HepG2 (cell line): ENCODE measurements around the gene BLCAP. TPM values are rescaled to one million over a fixed set of nuclear protein-coding genes. Genes with fewer than 3 reads are reported as not detected.

Source experiments
- ATAC-seq: fragments of 200-7000 bp; cut with Tn5 transposase; 3 replicates; pipeline ENCODE4 v1.9.1; 2020; ENCODE audit warnings: mild to moderate bottlenecking, moderate library complexity
- BruUV-seq: library from RNA; stranded (reverse); fragments of 400-500 nt; replicated peaks from 2 replicates; lab custom pipeline; 2021; lab: Mats Ljungman, UMichigan
- CTCF ChIA-PET: fragments of 300-600 bp; formaldehyde crosslinking; extraction: SDS; loops from one replicate; lab custom pipeline; 2021; ENCODE audit warnings: low total read pairs, inconsistent platforms, low intra/inter-chr PET ratio; lab: Yijun Ruan, JAX
- POLR2A ChIA-PET: fragments of 350-600 bp; sonication (Branson Sonifier 250); formaldehyde crosslinking; loops from one replicate; lab custom pipeline; 2020; ENCODE audit warnings: antibody characterized with exemption, inconsistent platforms; lab: Yijun Ruan, JAX
- DNase-seq: peaks from one replicate; pipeline ENCODE4 v3.0.0-alpha.2; 2015; ENCODE audit warnings: low spot score
- FAIRE-seq: peaks from 3 replicates; lab custom pipeline; 2011; peaks lifted over from hg19 to GRCh38; lab: Jason Lieb, UNC
- H2AFZ ChIP-seq: one replicate; pipeline ENCODE4 v1.6.1; 2011; ENCODE audit warnings: low read length, inconsistent platforms
- H3K27ac ChIP-seq: fragments of 300-600 bp; 3 replicates; pipeline ENCODE4 v1.8.0; 2011; ENCODE audit warnings: mixed run types, mild to moderate bottlenecking, mixed read lengths, low read length, inconsistent platforms; ENCODE audit not compliant: insufficient read depth; ENCODE audit errors: extremely low read length
- H3K27me3 ChIP-seq, 2 experiments: fragments of 200-600 bp in 1 of 2; 2 replicates in 1 of 2; 3 replicates in 1 of 2; pipeline versions ENCODE4 v1.6.0 to v1.8.0; 2011; ENCODE audit warnings: low read length in 2 of 2, mild to moderate bottlenecking in 2 of 2, moderate library complexity in 2 of 2, inconsistent platforms in 1 of 2; ENCODE audit not compliant: insufficient read depth in 2 of 2, control insufficient read depth in 1 of 2
- H3K36me3 ChIP-seq, 2 experiments: fragments of 200-600 bp in 1 of 2; replicated peaks in 1 of 2; 2 replicates in 1 of 2; 3 replicates in 1 of 2; pipeline versions ENCODE4 v1.5.1 to v1.8.0; 2011; ENCODE audit warnings: low read length in 2 of 2, inconsistent platforms in 1 of 2; ENCODE audit not compliant: insufficient read depth in 2 of 2, control insufficient read depth in 1 of 2
- H3K4me1 ChIP-seq: 2 replicates; pipeline ENCODE4 v1.5.1; 2012; ENCODE audit warnings: low read length, inconsistent platforms; ENCODE audit not compliant: insufficient read depth
- H3K4me2 ChIP-seq: 2 replicates; pipeline ENCODE4 v1.6.0; 2011; ENCODE audit warnings: low read depth, low read length, inconsistent platforms
- H3K4me3 ChIP-seq, 3 experiments: fragments of 200-600 bp in 1 of 3; sonication (generic), shearing (Covaris generic) in 1 of 3; replicated peaks in 1 of 3; 2 replicates each; pipeline ENCODE4 v1.5.1; 2011 to 2016; ENCODE audit warnings: low read length in 3 of 3, inconsistent platforms in 2 of 3, low read depth in 2 of 3, mild to moderate bottlenecking in 2 of 3, control low read depth in 1 of 3, mixed read lengths in 1 of 3; ENCODE audit not compliant: insufficient read depth in 1 of 3
- H3K79me2 ChIP-seq: one replicate; pipeline ENCODE4 v1.6.1; 2011; ENCODE audit warnings: low read length, inconsistent platforms; ENCODE audit not compliant: insufficient read depth
- H3K9ac ChIP-seq: 2 replicates; pipeline ENCODE4 v1.6.0; 2011; ENCODE audit warnings: mild to moderate bottlenecking, low read depth, low read length, inconsistent platforms; ENCODE audit not compliant: insufficient read depth
- H3K9me3 ChIP-seq: 2 replicates; pipeline ENCODE4 v1.5.1; 2012; ENCODE audit warnings: mild to moderate bottlenecking, low read length
- H4K20me1 ChIP-seq: 2 replicates; pipeline ENCODE4 v1.6.0; 2011; ENCODE audit warnings: inconsistent platforms, mild to moderate bottlenecking, low read length, moderate library complexity; ENCODE audit not compliant: insufficient read depth
- AKAP8 ChIP-seq: sonication (generic); formaldehyde crosslinking; IDR thresholded peaks from 2 replicates; pipeline ENCODE4 v1.5.1; 2020; ENCODE audit warnings: mild to moderate bottlenecking, missing genetic modification reagents
- CEBPG ChIP-seq: IDR thresholded peaks from 2 replicates; pipeline ENCODE4 v1.6.1; 2016
- DR1 ChIP-seq: sonication (generic); formaldehyde crosslinking; IDR thresholded peaks from 2 replicates; pipeline ENCODE4 v1.8.0; 2021; ENCODE audit warnings: mild to moderate bottlenecking, missing genetic modification reagents, inconsistent platforms
- GABPA ChIP-seq, 2 experiments: IDR thresholded peaks; 2 replicates each; pipeline ENCODE4 v1.6.1; 2011 to 2016; ENCODE audit warnings: low read depth in 2 of 2, low read length in 1 of 2, missing biosample characterization in 1 of 2, missing genetic modification characterization in 1 of 2
- KDM3A ChIP-seq: IDR thresholded peaks from 2 replicates; pipeline ENCODE4 v1.6.1; 2018; ENCODE audit warnings: low read depth, missing compliant biosample characterization
- MAF1 ChIP-seq: sonication (generic); formaldehyde crosslinking; IDR thresholded peaks from 2 replicates; pipeline ENCODE4 v1.5.0; 2020; ENCODE audit warnings: missing genetic modification reagents, borderline replicate concordance
- MEIS1 ChIP-seq: sonication (generic); formaldehyde crosslinking; IDR thresholded peaks from 2 replicates; pipeline ENCODE4 v1.9.0; 2021; ENCODE audit warnings: mild to moderate bottlenecking, missing genetic modification reagents, moderate library complexity, borderline replicate concordance
- MXD4 ChIP-seq: IDR thresholded peaks from 2 replicates; pipeline ENCODE4 v1.6.1; 2016; ENCODE audit warnings: mild to moderate bottlenecking, missing biosample characterization, missing genetic modification reagents
- RELA ChIP-seq: sonication (generic); formaldehyde crosslinking; IDR thresholded peaks from 2 replicates; pipeline ENCODE4 v1.4.0; 2020; ENCODE audit warnings: missing genetic modification reagents
- REXO4 ChIP-seq: sonication (generic); formaldehyde crosslinking; IDR thresholded peaks from 2 replicates; pipeline ENCODE4 v1.8.0; 2022; ENCODE audit warnings: missing genetic modification reagents, mild to moderate bottlenecking, borderline replicate concordance
- SIX1 ChIP-seq: sonication (generic); formaldehyde crosslinking; IDR thresholded peaks from 2 replicates; pipeline ENCODE4 v1.4.0; 2020; ENCODE audit warnings: missing genetic modification reagents, borderline replicate concordance
- SKI ChIP-seq: fragments of 450-650 bp; IDR thresholded peaks from one replicate; pipeline ENCODE4 v1.6.1; 2018; ENCODE audit warnings: mild to moderate bottlenecking; ENCODE audit not compliant: partially characterized antibody
- THAP11 ChIP-seq: IDR thresholded peaks from 2 replicates; pipeline ENCODE4 v1.6.1; 2016; ENCODE audit warnings: missing biosample characterization, missing genetic modification reagents
- ZFP62 ChIP-seq: sonication (generic); formaldehyde crosslinking; IDR thresholded peaks from 2 replicates; pipeline ENCODE4 v1.4.0; 2020; ENCODE audit warnings: missing genetic modification reagents
- ZNF333 ChIP-seq: sonication (generic); formaldehyde crosslinking; IDR thresholded peaks from 2 replicates; pipeline ENCODE4 v1.4.0; 2020; ENCODE audit warnings: mild to moderate bottlenecking, missing genetic modification reagents, borderline replicate concordance
- ZNF644 ChIP-seq: IDR thresholded peaks from 2 replicates; pipeline ENCODE4 v1.6.1; 2016; ENCODE audit warnings: low read depth
- ZNF674 ChIP-seq: sonication (generic); formaldehyde crosslinking; IDR thresholded peaks from 2 replicates; pipeline ENCODE4 v1.5.0; 2020; ENCODE audit warnings: low read depth, mild to moderate bottlenecking, missing genetic modification reagents
- ZNF746 ChIP-seq: sonication (generic); formaldehyde crosslinking; IDR thresholded peaks from 2 replicates; pipeline ENCODE4 v1.8.0; 2022; ENCODE audit warnings: mild to moderate bottlenecking, missing genetic modification reagents
- WGBS: methylation state at CpG from one replicate; pipeline ENCODE4 v1.1.6; 2017; ENCODE audit warnings: low lambda C conversion rate; 5-methylcytosine and 5-hydroxymethylcytosine counted together
- in situ Hi-C: cut with HindIII; loops from 2 replicates; pipeline ENCODE4 v1.10.0; 2017; ENCODE audit warnings: low pct_unique_long_range_greater_than_20kb; ENCODE audit not compliant: extremely low pct_ligation_motif_present
- intact Hi-C: fragments of 100-400 bp; cut with micrococcal nuclease; formaldehyde crosslinking; loops from one replicate; pipeline ENCODE4 v1.10.0; 2022; ENCODE audit not compliant: unreplicated experiment
- polyA plus RNA-seq, 8 experiments: library from polyadenylated mRNA; depleted of rRNA in 3 of 8; stranded (reverse) in 7 of 8; unstranded in 1 of 8; fragments of >200 nt; fragmentation: Illumina TruSeq in 4 of 8; extraction: Trizol in 4 of 8; gene quantifications; 2 replicates each; pipeline versions ENCODE4 v1.2.1 to v1.2.3, GENCODE V29; 2011 to 2016; ENCODE audit warnings: low read depth in 4 of 8, missing spikeins in 1 of 8, mixed read lengths in 1 of 8; ENCODE audit not compliant: insufficient read depth in 1 of 8
- total RNA-seq, 5 experiments: library from RNA; depleted of rRNA; stranded (reverse); fragments of >200 nt; fragmentation: Illumina TruSeq; extraction: Trizol; gene quantifications; 2 replicates each; pipeline ENCODE4 v1.2.3, GENCODE V29; 2016; ENCODE audit warnings: low read depth in 1 of 5

The BLCAP gene
- total and polyA plus RNA-seq, 2 of the 13 experiments (the other 11 are each of a cell fraction or from before 2014, with no cell fraction given): 52.4 to 86.8 TPM

DNA sequence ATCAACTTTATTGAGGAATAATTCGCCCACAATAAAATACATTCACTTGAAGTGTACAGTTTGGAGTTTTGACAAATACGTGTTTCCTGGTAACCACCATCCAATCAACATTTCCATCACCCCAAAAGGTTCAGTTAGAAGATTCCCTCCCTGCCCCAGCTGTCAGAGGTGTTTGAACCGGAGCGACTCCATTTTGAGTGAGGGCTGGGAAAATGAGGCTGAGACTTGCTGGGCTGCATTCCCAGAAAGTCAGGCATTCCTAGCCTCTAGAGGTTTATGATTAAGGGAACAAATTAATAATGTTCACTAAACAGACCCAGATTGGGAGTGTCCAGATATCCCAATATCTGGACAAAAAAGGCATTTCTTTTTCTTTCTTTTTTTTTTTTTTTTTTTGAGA is 33.0 kb upstream of the BLCAP start (continued):
- TF ChIP-seq DR1 (CRISPR knock-in tag): no peak
- no peak for TF ChIP-seq ZNF644

DNA sequence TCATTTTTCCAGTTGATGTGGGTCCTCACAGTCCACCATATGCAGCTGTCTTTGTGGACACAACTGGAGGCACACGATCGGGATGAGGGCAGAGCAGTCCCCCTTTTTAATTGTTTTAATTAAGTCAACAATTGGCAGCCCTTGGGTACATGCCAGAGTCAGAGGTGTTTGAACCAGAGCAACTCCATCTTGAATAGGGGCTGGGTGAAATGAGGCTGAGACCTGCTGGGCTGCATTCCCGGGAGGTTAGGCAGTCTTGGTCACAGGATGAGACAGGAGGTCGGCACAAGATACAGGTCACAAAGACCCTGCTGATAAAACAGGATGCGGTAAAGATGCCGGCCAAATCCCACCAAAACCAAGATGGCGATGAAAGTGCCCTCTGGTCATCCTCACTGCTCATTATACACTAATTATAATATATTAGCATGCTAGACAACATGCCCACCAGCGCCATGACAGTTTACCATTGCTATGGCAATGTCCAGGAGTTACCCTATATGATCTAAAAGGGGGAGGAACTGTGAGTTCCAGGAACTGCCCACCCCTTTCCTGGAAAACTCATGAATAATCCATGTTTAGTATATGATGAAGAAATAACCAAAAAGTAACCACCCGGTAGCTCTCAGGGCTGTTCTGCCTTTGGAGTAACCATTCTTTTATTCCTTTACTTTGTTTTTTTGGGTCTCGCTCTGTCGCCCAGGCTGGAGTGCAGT is 31.8 kb upstream of the BLCAP start:
- Histone ChIP-seq H3K9ac (no peak overlapping the region), H3K4me1 (peaks cover 6% of the 10 kb centered on the region; the same call in 1 of the 2 replicates), H3K27me3 (peaks cover 4 to 37% of the 10 kb centered on the region in 2 experiments; a peak in 3 of 5 replicates), H3K4me3 (no peak overlapping the region), H2AFZ (no peak overlapping the region), H3K27ac (no peak overlapping the region), H3K36me3 (no peaks in the 10 kb centered on the region), H3K79me2 (no peaks in the 10 kb centered on the region), H3K9me3 (no peaks in the 10 kb centered on the region), H3K4me2 (no peak overlapping the region), H4K20me1 (no peaks in the 10 kb centered on the region)
- in situ Hi-C loops (loop anchor here (25.0 kb wide), 1 partner anchor 653 kb away; no protein-coding TSS in a partner anchor), intact Hi-C loops (loop anchor here (10.0 kb wide), 1 partner anchor 335 kb away; no protein-coding TSS in a partner anchor)
- FAIRE-seq (no peak), DNase-seq (no peak), ATAC-seq (no peak)
- ChIA-PET CTCF (no interaction called here), POLR2A (no interaction called here)
- no TSS peak for BruUV-seq
- 47% methylated on average over 11 of the region's 11 CpGs for WGBS
- no peak for TF ChIP-seq MEIS1 (CRISPR knock-in tag)
- no peak for TF ChIP-seq ZFP62 (CRISPR knock-in tag)
- TF ChIP-seq, all 625 proteins: peak for 0

DNA sequence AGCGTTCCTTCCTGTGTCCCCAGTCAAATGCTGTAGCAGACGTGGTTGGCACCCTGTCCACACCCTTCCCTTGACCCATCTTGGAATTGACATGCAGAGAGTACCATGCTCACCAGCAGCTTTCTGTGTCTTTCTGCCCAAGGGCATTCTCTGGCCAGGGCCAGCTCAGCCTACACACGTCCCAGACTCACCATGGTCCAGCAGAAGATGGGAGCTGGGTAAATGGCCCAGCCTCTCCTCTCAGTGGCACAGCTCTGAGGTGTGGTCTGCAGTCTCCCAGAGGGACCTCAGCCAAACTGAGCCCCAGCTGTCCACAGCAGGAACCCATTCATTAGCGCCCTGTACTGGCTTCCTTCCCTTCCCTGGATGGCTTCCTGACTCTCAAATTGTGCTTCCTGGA is 31.1 kb upstream of the BLCAP start:
- POLR2A ChIA-PET: no interaction called here
- CTCF ChIA-PET: no interaction called here
- no peaks in the 10 kb centered on the region for H3K4me1 ChIP-seq
- no TSS peak for BruUV-seq
- FAIRE-seq (no peak), ATAC-seq (no peak; the same call in 1 of the 3 replicates), DNase-seq (no peak)
- no peak overlapping the region for H3K4me2 ChIP-seq
- H3K4me3 ChIP-seq: no peak overlapping the region
- no peaks in the 10 kb centered on the region for H3K79me2 ChIP-seq
- H3K36me3 ChIP-seq: no peaks in the 10 kb centered on the region
- in situ Hi-C loops: loop anchor here (25.0 kb wide), 1 partner anchor 654 kb away; no protein-coding TSS in a partner anchor
- no peak overlapping the region for H2AFZ ChIP-seq
- no peaks in the 10 kb centered on the region for H4K20me1 ChIP-seq
- H3K27ac ChIP-seq: no peak overlapping the region
- intact Hi-C loops: no loop called here
- peaks cover 3 to 31% of the 10 kb centered on the region in 2 experiments; a peak in 3 of 5 replicates for H3K27me3 ChIP-seq
- WGBS: 6% methylated on average over 4 of the region's 4 CpGs
- H3K9ac ChIP-seq: no peak overlapping the region
- H3K9me3 ChIP-seq: no peaks in the 10 kb centered on the region
- no peak for TF ChIP-seq THAP11 (CRISPR knock-in tag)
- TF ChIP-seq RELA: no peak
- TF ChIP-seq SKI: no peak
- TF ChIP-seq AKAP8: no peak
- TF ChIP-seq ZNF333 (CRISPR knock-in tag): no peak
- no peak for TF ChIP-seq KDM3A (CRISPR knock-in tag)
- no peak for TF ChIP-seq GABPA (IDR thresholded peaks at IDR 0.05; ENCODE audit: low read depth, low read length)
- TF ChIP-seq GABPA (CRISPR knock-in tag; IDR thresholded peaks at IDR 0.05; ENCODE audit: low read depth): no peak
- TF ChIP-seq ZNF674 (CRISPR knock-in tag): no peak
- no peak for TF ChIP-seq ZNF746 (CRISPR knock-in tag)
- no peak for TF ChIP-seq REXO4 (CRISPR knock-in tag)
- TF ChIP-seq SIX1 (CRISPR knock-in tag): no peak
- TF ChIP-seq MAF1 (CRISPR knock-in tag): no peak
- no peak for TF ChIP-seq MXD4
- no peak for TF ChIP-seq CEBPG (CRISPR knock-in tag)
